Activated T-cell treated with anti-CD3 and anti-CD28 coated beads for 48 hours (primary cell): ENCODE results near the gene KXD1.
"Not testable (repeated sequence)": the region's sequence is repeated elsewhere in the genome, so short reads cannot be mapped to it uniquely, and the experiment has no call there.

ENCODE experiments used
- DNase-seq: peaks from one replicate; pipeline ENCODE4 v3.0.0-alpha.2; 2020; ENCODE audit warnings: low read depth

KXD1 gene, protein sequence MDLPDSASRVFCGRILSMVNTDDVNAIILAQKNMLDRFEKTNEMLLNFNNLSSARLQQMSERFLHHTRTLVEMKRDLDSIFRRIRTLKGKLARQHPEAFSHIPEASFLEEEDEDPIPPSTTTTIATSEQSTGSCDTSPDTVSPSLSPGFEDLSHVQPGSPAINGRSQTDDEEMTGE

DNA sequence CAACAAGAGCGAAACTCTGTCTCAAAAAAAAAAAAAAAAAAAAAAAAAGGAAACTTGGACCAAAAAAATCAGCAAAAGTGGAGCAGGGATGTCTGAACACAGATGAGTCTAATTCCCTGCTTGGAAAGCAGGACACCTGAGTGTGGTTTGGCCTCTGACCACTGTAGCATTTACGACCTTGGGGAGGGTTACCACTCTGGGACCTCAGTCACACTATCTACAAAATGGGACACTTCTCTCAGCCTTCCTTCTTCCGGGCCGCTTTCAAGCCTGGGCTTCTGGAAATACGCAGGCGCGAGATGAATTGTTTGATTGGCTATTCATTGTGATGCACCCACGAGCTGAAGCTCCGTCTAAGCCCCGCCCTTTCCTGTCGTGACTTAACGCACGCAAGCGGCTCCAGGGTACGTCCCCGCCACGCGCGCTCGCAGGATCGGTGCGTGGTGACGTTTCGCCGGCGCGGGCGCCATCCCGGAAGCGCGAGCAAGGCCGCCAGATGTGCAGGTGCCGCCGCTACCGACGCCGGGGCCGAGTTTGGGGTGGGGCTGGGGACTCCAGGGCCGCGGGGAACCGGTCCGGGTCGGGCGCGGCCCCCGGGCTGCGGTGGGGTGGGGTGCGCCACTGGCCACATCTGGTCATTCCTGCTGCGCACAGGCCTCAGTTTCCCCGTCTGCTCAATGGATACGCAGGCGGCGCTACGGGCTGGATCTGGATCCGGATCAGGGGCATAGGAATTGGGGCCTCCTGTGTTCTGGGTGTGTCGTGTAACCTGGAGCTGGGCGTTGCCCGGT lies at the start of gene KXD1:
KXD1 (plus strand) TSS at position 460 of the 791 bp plus-strand sequence. CDS start 4,187 bp downstream, outside the sequence.
- peak; percentile 97 for DNase-seq

DNA sequence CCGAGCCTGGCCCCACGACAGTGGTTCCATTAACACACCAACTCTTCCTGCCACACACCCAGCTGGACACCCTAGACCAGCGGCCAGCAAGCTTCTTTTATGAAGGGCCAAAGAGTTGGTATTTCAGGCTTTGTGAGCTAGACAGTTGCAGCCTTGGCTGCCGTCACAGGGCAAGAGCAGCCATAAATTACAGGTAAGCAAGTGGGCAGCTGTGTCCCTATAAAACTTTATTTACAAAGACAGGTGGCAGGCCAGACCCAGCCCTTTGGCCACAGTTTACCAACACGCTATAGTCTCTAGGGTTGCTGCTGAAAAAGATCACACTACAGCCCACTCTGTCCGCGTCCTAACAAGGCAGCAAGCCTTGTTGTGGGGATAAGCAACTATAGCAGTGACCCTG lies 49.1 kb upstream of the KXD1 start:
- no peak for DNase-seq

DNA sequence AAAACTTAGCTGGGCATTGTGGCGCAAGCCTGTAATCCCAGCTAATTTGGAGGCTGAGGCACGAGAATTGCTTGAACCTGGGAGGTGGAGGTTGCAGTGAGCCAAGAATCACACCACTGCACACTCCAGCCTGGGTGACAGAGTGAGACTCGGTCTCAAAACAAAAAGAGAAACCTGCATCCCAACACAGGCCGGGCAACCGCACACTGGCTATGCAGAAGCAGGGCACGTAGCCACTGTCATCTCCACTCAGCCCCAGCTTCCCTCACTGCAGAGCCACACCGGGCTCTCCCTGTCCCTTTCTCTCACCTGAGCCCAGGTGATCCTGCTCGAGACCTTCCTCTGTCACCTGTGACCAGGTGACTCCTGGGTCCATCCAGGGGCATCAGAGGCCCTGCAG lies 47.5 kb upstream of the KXD1 start:
- no peak for DNase-seq

DNA sequence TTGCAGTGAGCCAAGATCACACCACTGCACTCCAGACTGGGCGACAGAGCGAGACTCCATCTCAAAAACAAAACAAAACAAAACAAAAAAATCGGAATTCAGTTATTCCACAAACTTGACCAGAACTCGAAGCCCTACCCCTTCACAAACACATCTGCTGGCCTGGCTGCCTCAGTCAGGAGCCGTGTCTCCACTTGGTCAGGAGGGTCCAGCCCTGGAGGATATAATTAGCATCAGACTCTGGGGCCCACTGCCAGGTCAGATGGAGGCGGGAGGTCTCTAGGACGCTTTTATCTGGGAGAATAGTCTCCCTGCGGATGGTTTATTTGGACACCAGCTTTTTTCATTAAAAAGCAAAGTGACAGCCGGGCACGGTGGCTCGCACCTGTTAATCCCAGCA lies 43.8 kb upstream of the KXD1 start:
- DNase-seq, result no peak

DNA sequence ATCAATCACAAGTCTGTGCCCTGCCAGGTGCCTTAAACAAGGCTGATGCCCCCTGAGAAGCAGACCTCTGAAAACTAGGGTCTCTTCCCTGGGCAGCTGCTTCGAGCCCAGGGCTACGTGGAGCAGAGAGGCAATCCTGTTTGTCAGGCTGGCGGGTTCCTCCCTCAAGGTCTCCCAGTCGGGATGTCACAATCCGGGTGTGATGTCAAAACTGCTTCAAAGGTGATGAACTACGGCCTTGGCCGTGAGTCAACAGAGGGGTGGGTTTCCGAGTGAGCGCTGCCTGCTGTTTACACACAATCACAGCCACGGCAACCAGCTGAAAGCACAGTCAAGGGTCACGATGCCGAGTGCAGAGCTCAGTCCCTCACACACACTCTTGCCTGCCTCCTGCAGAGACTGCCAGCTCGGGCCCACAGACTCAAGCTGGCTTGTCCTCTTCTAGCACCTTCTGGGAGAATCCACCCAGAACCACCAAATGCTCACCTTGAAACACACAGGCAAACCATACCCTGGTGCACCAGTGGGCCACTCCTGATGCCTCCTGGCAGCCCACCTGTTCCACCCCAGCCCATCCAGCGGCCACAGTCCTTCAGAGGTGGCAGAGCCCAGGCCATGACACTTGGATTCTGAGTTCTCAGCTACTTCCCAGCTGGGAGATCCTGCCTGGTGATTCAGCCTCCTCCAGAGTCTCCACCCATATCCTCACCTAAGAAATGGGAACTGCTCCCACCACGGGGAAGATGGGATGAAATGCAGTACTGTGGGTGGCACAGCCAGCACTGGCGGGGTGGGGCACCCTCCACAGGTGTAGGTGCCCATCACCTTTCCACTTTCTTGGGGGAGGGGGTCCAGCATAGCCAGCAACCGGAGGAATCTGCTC lies 42.6 kb upstream of the KXD1 start:
- DNase-seq, result no peak

DNA sequence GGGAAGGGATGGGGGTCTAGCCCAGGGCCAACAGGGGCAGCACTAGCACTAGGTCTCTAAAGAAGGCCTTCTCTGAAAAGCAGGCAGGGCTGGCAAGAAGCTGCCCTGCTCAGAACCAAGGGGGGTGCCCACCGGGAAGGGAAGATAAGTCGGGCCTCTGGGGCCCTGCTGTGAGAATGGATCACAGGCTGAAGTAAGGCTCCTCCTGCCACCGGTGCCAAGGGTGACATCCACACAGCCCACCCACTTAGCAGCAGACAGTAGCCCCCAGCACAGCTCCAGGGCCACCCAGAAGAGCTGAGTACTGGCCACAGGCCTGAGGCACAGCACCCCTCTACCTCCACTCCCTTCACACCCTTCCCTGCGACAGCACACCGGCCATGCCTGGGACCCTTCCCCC lies 41.7 kb upstream of the KXD1 start:
- no peak for DNase-seq

DNA sequence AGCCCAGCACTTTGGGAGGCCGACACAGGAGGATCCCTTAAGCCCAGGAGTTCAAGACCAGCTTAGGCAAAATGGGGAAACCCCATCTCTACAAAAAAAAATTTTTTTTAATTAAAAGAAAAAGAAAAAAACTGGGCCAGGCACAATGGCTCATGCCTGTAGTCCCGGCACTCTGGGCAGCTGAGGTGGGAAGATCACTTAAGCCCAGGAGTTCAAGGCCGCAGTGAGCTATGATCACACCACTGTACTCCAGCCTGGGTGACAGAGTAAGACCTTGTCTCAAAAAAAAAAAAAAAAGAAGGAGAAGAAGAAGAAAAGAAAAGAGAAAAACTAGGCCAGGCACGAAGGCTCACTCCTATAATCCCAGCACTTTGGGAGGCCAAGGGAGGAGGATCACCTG lies 40.1 kb upstream of the KXD1 start:
- no peak for DNase-seq

DNA sequence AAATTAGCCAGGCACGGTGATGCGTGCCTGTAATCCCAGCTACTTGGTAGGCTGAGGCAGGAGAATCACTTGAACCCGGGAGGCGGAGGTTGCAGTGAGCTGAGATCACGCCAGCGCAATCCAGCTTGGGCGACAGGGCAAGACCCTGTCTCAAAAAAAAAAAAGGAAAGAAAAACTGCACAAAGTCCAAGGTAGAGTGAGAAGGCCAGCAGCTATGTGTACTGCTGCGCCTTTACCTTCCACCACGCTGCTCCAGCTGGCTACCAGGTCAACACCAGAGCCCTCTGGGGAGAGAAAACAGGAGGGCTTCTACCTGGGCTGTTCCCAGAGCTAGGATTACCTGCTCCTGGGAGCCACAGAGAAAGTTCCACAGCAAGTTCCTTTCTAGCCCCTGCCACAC lies 39.0 kb upstream of the KXD1 start:
- no peak for DNase-seq

DNA sequence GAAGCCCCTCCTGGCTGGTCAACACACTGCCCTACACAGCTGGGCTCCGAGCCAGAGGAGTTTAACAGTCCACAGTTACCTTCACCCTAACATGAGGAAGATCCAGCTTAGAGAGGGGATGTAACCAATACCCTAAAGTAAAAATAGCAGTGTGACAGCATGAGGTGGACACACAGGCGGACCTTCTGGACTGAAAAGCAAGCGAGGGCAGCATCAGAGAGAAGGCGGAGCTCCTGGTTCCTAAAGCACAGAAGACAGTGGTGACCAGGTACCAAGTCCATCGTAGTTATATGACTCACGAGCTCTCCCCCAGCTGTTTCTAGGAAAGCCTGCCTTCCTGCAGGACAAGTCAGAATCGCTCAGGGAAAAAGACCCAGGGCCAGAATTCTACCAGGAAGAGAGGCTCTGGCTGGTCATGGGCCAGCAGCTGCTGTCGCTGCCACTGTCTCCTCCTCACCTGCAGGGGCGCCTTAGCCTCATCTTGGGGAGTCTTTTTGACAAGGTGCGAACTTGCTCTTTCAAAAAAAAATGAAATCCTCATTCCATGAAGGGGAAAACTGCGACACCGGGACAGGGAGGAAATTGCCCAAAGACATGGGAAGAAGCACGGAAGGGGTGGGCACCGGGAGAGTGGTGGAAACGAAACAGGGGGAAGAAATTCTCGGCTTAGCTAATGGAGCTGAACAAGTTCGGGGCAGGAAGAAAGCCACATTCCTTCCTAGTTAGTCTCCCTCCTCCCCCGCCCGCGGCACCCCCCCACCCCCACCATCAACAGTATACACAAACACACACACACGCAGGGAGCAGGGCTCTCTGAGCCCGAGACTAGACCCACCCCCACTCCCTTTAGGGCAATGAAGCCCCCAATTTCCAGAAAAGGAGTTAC lies 37.5 kb upstream of the KXD1 start:
- DNase-seq, result peak; percentile 48

DNA sequence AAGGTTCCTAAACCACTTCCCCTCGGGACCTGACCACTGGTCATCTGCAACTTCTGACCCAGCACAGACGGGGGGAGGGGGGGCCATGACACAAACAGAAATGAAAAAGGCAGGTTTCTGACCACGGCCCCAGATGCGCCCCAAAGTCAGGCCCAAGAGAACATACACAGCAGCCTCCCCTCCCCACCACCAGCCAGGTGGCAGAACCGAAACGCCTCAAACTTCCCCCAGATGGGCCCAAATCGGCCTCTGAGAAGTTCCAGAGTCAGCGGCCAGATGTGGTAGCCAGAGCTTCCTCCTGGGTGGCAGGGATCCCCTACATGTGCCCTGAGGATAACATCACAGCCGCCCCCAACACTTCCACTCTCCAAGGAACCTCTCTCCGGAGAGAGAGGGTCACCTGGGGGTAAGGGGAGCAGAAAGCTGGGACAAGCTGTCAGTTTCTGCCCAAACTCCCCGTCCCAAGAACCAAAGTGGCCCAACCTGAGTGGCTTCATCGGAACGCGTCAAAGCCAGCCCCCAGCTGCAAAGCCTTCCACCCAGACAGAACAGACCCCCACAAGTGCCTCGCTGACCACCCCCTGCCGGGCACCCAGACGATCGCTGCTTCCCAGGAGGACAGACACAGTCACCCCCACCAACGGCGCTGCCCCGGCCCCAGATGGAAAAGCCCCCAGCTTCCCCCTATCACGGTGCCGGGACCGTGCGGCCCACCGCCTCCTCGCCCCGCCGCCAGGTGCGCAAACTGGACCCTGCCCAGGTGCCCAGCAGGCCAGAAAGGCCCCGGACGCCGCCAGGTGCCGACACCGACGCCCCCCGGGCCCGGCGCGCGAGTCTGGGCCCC lies 36.6 kb upstream of the KXD1 start:
- DNase-seq, result no peak

DNA sequence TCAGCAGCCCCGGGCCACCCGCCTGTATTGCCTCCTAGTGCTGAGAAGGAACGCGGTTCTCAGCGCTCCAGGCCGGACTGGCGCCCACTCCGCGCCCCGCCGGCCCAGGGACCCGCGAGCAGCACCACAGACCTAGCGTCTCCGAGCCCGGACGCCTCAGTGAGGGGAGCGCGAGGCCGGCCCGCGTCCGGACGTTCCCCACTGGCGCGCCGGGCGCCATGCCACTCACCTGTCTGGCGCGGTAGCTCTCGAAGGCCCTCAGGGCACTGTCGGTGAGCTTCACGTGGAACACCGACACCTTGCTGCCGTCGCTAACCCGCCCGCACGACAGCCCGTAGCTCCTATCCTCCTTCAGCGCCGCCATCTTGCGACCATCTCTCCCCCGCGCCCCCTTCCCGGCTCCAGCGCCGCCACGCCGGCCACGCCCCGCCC lies 36.0 kb upstream of the KXD1 start, which contains the start of gene ELL:
ELL (minus strand) TSS at position 379 of the 432 bp plus-strand sequence; CDS start at position 364, 15 bp downstream.
- DNase-seq, result no peak

DNA sequence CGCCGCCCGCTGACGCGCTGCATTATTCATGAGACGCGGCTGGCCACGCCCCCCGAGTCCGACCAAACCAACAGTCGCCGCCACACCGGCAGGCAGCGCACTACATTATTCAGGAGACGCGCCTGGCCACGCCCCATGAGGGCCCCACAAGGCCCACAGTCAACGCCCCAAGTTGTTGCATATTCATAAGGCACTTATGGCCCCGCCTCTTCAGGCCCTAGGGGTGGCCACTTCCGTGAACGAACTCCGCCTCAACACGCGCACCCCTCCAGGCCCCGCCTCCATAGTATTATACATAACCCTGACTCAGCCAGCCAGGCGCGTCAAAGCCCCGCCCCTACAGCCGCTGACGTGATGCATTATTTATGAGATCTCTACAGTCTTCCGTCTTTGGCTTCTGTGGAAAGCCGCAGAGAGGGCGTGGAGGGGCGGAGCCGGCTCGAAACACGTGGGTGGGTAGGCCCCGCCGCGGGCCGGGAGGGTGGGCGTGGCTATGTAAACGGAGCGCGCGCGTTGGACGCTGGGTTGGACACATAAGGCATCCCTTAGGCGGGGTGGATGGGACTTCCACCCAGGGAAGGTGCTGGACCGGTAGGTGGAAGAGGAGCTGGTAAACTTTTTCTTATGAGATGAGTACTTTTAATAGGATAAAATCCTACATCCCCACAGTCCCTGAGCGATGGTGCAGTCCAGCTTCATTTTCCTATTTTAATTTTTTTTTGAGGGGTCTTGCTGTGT lies 35.4 kb upstream of the KXD1 start:
- DNase-seq, result peak; percentile 100

DNA sequence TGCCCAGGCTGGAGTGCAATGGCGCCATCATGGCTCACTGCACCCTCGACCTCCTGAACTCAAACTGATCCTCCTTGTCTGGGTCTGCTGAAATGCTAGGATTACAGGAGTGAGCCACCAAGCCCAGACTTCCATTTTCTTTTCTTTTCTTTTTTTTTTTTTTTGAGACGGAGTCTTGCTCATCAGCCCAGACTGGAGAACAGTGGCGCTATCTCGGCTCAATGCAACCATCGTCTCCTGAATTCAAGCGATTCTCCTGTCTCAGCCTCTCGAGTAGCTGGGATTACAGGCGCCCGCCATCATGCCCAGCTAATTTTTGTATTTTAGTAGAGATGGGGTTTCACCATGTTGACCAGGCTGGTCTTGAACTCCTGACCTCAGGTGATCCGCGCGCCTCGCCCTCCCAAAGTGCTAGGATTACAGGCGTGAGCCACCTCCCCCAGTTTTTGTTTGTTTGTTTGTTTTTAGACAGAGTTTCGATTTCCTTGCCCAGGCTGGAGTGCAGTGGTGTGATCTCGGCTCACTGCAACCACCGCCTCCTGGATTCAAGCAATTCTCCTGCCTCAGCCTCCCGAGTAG lies 34.7 kb upstream of the KXD1 start:
- DNase-seq, result not testable (repeated sequence)

DNA sequence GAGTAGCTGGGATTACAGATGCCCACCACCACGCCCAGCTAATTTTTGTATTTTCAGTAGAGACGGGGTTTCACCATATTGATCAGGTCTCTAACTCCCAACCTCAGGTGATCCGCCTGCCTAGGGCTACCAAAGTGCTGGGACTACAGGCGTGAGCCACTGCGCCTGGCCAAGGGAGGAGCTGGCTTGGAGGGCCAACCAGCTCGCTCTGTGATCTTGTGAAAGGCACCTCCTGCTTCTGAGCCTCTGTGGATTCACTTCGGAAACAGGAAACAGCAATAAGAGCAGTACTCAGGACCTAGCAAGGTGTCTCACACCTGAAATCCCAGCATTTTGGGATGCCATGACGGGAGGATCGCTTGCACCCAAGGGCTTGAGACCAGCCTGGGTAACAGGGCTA lies 33.8 kb upstream of the KXD1 start:
- no peak for DNase-seq

DNA sequence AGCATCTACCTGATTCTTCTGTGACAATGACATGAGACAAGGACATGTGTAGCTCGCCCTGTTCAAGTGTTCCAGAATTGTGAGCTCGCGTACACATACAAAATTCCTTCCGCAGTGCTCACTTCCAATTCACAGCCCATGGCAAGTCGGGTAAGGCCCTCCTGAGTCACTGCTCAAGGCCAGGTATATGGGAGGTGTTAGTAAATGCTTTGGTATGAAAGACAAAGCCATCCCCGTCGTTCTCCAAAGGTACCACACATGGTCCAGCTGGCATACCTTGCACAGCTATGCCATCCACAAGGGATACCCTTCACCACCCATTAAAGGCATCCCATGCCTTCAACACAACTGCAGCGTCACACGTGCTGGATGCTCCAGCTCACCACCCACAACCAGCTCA lies 31.4 kb upstream of the KXD1 start:
- no peak for DNase-seq

DNA sequence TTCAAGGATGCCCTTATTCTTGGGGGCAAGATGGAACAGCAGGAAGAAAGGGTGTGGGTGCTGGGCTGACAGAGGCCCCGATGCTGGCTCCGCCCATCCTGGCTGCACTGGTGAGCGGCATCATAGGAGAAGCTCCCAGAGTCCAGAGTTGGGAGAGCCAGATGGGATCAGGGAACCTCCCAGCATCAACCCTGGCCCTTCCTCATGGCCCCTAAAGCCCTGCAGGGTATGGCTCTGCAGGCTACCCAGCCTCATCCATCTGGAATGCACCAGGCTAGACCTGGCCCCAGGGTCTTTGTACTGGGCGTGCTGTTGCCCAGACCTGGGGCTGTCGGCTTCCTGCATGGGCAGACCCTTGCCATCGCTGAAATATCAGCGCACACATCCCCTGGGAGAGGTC lies 27.9 kb upstream of the KXD1 start:
- no peak for DNase-seq

DNA sequence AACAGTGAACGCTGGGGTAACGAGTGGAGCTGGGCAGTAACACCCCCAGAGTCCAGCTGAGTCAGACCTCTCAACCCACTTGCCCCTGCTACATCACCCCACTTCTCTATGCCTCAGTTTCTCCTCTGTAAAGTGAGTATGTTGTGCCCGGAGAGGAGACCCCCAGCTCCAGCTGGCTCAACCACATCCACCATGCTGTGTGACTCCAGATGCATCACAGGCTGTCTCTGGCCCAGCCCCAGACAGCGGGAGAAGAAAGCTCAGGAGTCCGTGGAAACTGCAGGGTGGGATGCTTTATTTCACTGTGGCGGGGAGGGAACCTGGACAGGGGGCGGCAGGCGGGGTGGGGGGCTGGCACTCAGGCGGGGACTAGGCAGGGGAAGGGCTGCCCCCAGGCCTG lies 26.2 kb upstream of the KXD1 start:
- DNase-seq, result no peak

DNA sequence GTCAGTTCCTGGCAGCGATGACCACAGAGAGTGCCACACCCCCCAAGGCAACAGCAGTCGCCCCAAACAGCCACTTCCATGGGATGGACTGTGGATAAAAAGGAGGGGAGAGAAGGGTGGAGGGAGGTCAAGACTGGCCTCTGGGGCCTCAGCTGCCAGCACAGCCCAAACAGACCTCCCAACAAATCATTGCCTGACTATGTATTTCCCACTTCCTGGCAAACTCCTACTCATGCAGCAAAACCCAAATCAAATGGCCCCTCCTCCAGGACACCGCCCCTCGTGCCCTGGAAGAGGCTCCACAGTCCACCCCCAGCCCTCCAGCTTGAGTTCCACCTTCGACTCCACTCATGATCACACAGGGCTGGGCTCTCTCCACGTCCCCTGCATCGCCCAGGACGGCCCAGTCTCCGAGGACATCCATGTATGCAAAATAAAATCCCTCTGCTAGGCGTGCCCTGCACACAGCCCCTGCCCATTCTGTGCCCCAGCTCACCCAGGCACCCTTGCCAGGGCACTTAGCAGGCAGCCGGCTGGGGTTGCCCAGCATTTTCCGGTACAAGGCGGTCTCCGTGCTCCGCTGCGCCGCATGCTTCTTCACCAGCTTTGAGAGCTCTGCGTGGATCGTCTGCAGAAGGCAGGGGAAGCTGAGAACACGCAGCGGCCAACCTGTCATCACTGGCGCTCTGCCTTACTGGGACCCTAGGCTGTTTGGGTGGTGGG lies 25.3 kb upstream of the KXD1 start:
- DNase-seq, result no peak

DNA sequence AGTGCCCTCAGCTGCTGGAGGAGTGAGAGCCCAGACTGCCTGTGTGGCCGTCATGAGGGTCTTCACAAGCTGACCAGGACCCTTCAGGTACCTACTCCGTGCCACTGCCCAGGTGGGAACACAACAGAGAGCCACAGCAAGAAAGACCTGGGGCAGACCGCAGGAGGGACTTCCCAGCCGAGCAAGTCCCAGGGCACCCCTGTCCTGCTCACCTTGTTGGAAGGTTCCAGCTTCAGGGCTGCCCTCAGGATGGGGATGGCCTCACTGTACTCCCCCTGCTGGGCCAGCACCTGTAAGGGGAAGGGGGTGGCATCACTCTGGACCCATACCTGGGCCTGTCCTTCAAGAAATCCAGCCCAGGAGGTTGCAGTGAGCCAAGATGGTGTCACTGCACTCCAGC lies 24.6 kb upstream of the KXD1 start:
- no peak for DNase-seq
